GM21447 (cell line): ENCODE measurements around the gene CRNN.

Source experiments
- ATAC-seq: cut with Tn5 transposase; IDR thresholded peaks from one replicate; pipeline ENCODE4 v1.9.1; 2021; ENCODE audit not compliant: unreplicated experiment

CRNN gene

DNA sequence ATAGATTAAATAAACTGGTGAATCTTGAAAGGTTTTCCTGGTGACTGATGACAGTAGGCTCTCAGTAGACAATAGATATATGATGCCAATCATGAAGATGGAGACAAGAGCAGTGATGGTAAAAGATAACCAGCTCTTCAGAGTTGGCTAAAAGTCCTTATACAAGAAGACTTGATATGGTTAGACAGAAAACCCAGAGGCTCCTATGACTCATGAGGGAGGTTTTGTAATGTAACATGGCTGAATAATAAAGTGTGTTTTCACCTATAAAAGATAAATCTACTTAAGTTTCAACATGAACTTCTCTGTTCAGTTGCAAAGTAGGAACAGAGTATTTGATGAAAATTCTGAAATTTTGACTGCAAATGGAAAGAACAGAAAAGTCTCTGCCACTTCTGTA is 12.7 kb upstream of the CRNN start:
- no peak for ATAC-seq

DNA sequence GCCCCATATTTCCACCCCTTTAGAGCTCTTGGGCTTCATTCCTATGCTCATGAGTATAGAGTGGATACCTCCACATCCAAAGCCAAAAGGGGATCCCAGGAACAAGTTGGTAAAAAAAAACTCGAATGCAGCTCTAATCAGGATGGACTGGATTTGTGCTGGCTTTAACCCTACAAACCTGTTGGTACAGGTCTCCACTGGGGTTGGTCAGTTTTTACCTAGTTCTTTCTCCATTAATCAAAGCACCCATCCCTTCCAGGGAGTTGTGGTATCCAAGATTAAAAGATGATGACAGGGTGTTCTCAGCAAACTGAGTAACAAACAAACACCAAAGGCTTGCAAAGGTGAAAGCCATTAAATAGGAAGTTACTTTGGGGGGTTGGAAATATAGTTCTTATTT is 5.9 kb upstream of the CRNN start:
- no peak for ATAC-seq

DNA sequence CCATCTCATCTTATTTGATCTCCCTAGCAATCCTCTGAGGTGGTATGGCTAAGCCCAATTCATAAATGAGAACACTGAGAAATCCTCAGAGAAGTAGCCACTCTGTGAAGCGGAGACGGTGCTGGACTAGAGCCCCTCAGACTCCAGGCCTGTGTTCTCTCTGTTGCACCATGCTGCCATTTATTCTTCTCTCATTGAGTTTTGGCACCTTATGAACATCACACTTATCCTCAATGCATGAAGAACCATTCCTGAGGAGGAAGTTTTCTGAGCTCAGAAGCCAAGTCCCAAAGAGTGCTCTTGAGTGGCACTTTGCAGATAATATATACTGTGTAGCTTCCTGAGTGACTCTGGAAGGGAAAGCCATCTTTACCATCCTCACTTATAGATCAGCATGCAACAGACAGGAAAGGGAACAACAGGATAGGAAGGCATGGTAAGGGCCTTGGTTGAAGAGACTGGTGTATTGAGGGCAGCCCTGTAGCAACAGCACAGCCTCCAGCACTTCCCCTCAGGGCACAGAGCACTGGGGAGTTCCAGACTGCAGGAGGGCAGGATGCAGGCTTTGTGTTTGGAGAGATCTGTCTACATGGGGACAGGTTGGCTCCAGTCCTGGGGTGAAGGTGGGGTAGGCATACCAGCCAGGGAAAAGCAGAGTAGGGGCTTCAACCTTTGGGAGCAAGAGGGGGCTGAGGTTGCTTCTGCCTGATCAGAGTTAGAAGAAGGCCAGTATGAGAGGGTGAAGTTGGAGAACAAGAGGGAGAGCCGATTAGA is 1.6 kb upstream of the CRNN start:
- no peak for ATAC-seq

DNA sequence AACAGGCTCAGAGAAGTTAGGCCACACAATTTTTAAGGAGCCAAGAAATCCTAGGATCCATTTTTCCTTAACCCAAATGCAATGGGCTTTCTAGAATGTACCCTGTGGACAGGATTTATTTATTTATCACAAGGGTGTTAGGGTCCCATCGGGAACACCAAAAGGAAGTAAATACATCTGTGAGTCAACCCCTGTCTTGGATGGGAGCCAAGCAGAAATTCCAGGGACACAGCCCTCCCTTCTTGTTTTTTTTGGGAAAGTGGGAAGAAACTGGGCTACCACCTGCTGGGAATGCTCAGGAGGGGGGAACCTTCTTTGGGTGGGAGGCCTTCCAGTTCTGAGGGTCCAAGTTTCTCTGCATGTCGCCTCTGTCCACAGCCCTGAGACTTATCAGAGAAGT is 1.3 kb downstream of the CRNN start:
- no peak for ATAC-seq

DNA sequence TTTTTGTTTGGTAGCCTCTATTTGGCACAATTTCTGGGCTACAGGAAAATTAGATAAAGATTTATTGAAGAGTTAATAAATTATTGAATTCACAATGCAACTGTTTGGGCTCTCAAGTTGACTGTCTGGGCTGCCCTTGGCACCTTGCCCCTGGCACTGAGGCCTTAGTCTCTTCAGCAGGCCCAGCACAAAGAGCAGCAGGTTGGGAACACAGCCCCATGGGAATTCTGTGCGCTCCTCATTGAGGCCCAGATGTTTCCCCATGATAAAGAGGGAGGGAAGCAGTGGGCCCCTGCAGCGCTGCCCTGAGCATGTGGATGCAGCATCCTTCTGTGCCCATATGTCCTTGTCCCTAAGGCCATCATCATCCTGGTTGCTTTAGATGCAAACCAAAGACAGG is 2.9 kb downstream of the CRNN start:
- ATAC-seq, result no peak

DNA sequence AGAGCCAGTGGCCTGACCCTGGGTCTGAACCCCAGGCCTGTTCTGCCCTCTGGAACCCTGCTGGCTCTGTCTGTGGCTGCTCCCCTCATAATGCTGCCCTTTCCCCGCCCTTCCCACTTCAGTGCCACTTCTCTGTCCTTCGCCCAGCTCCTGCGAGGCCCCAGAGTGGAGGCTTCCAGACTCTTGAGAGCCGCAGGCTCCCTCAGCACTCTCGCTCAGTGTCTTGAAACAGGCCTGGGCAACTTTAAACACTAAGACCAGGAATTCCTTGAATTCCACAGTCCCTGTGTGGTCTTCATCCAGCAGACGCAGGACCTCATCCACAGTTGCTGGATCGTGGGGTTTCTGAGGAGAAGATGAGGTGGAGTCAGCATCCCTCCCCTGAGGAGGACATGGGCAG is 3.5 kb downstream of the CRNN start:
- no peak for ATAC-seq

DNA sequence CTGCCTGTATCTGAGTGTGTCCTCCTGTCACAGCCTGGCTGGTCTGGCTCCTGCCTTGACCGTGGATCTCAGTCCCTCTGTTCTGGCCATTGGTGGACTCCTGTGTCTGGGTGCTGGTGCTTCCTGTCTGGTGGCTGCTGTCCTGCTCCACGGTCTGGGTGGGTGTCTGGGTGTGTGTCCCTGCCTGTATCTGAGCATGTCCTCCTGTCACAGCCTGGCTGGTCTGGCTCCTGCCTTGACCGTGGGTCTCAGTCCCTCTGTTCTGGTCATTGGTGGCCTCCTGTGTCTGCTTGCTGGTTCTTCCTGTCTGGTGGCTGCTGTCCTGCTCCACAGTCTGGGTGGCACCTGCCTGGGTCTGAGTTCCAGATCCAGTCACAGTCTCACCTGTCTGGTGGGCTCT is 4.0 kb downstream of the CRNN start:
- ATAC-seq, result no peak

DNA sequence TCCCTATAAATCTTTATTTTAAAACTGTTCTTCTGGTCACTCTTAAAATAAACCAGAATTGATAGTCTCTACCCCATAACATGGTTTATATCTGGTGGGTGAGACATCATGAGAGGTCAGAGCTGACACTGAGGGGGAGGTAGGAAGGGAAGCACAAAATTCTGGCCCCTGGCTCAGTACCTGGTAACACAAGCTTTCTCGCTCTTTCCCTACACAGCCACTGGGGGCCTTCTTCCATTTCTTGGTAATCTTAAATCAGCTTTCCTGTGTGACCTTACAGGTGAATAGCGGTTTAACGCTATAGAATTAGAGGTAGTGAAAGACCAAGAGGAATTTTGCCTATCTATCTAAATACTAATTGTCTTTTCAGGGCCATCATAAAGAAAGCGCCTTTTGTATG is 5.4 kb downstream of the CRNN start:
- no peak for ATAC-seq

DNA sequence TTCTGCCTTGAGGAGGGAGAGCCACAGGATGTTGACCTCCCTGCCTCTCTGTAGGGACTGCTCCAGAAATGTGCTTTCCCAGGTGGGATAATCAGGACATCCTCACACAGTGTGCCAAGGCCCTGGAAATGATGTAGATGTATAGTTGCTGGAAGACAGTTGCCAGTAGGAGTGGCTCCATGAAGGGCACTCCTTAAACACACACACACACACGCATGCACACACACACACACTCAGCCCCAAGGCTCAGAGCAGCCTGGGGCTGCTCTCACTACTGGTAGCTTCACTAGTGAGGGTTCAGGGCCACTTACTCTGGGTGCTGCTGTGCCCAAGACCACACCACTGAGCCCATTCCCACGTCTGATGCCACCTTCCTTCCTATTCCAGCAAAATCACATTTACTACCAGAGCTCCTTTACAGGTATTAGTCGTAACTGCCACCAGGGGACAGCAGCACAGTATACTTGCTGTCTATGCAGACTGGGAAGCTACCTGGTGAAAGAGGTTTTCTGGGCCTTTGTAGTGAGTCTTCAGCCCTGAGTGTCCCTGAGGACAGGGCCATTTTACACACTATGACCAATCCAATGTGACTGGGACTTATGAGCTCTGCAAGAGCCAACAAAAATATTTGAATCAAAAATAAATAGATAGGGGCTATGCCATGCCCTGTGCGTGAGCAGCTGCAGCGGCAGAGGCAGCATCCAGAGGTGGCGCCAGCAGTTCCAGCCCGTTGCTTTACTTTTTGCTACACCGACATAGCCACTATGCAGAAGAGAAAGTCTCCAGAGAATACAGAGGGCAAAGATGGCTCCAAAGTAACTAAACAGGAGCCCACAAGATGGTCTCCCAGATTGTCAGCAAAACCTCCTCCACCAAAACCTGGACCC is 15.0 kb downstream of the CRNN start:
- no peak for ATAC-seq

DNA sequence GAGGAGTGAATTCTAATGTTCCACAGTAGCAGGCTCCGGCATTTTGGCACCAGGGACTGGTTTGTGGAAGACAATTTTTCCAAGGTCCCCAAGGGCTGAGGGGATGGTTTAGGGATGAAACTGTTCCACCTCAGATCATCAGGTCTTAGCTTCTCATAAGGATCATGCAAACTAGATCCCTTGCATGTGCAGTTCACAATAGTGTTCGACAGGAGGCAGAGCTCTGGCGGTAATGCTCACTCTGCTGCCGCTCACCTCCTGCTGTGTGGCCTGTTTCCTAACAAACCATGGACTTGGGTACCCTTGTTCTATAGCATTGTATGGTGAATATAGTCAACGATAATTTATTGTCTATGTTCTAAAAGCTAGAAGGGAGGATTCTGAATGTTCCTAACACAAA is 16.6 kb downstream of the CRNN start:
- ATAC-seq, result no peak

DNA sequence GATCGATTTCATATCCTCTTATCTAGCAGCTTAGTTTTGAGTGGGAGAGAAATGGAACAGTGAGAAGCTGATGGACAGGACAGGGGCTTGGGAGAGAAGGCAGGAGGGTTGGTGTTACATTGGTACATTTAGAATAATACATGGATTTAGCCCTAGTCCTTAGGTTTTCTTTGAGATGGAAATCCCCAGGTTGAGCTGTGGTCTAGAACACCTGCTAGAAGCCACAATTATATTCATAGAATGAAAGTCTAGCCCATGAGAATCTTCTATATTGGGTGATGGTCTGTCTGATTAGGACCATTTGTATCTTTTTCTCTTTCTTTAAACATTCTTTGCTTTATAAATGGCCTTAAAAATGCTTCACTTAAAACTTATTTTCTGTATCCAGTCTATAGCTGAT is 19.9 kb downstream of the CRNN start:
- ATAC-seq, result no peak

DNA sequence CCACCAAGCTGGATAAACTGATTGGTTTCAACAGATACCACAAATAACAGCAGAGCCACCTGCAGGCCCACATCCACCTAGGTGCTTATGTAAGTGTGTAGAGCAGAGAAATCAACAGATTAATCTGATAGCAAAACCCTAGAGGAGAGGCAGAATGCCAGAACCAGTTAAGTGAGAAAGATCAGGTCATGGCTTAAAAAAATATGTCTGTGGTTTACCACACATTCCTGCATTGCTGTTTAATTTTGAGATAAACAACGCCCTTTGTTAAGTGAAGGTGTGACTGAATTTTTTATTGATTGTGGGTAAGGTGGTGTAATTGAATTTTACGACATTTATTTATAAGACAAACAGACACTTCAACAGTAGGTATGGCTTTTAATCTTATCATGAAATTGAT is 21.2 kb downstream of the CRNN start:
- ATAC-seq, result no peak

DNA sequence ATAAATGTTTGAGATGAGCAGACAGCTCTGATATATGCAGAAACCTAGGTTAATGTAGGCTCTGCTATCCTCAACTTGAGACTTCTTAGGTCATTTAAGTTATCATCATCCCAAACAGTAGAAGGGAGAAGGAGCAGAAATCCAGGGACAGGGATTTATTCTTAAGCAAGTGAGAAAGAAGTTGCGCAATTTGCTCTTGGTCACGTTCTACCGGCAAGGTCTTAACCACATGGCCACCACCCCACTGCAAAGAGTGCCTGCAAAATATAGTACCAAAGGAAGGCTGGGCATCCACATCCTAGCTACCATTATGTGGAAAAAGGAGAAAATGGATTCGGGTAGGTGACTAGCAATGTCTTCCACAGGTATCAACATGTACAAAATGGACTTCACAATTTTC is 25.2 kb downstream of the CRNN start:
- ATAC-seq, result no peak

DNA sequence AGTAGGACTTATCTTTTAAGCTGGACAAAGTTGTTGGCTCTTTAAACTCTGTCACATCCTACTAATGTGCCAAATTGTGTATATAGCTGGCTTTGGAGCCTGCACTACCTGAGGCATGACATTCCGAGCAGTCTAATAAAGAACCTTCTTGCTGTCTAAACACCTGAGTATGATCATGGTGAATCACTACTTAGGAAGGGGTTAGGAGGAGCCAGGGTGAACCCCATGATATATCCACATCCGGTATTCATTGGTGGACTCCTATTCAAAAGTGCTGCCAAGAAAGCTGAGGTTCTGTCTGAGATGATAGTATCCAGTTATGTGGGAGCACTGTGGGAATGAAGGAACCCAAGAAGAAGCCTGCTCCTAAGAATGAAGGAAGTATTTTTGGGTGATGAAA is 27.1 kb downstream of the CRNN start:
- no peak for ATAC-seq

DNA sequence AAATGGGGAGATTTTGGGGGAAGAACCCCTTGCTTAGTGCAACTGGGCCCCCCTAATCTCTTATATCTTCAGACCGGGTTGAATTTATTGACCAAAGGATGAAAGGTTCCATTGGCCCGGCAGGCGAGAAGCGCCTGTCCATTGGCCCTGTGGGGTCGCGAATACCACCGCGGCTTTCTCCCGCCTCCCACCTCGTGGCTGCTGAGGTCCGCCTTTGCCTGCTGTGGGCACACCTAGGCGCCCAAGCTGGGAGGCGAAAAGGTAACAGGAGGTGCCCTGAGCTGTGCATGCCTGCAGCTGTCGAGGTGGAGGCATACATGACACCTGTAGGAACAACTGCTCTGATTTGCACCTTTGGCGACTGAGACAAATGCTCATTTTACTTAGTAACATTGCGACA is 33.1 kb downstream of the CRNN start:
- no peak for ATAC-seq

DNA sequence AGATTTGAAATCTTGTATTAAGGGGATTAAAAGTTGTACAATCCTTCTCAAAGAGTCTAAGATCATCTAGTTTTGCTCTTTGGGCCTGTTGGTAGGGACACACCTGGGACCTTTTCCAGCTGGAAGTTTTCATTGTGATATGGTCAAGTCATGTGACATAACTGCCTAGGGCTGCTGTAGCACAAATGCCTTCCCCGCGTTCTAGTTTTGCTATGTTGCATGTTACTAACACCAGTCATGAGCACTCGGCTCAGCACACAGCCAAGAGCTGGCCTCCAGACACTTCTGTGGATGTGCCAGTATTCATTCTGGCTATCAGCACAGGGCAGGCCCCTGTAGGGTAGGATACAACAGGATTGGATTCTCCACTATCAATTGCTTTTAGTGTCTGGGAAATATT is 39.6 kb downstream of the CRNN start:
- ATAC-seq, result no peak

DNA sequence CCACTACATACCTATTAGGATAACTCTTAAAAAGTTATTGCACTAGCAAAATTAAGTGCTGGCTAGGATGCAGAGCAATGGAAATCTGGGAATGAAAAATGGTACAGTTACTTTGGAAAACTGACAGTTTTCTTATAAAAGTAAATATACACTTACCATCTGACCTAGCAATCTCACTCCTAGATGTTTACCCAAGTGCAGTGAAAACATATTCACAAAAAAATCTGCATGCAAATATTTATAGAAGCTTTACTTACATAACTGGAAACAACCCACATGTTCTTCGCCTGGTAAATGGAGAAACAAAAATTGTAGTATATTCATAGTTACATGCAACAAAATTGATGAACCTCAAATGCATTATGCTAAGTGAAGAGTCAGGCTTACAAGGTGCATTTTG is 41.4 kb downstream of the CRNN start:
- no peak for ATAC-seq

DNA sequence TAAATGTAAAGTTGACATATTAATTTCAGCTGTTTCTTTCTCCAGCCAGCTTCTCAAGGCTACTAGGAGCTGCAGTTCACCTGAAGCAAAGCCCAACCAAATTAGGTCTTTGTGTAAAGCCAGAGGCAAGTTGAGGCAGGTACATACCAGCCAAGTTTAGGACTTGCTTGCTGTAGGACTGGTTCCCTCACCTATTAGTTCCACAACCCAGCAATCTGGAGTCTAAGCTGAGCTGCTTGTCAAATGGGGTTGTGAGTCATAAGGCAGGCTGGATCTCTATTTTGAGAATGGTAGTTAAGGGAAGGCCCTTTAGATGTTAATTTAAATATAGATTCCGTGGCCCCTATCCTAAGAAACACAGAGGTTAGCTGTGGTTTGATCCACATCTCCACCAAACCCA is 46.6 kb downstream of the CRNN start:
- no peak for ATAC-seq

DNA sequence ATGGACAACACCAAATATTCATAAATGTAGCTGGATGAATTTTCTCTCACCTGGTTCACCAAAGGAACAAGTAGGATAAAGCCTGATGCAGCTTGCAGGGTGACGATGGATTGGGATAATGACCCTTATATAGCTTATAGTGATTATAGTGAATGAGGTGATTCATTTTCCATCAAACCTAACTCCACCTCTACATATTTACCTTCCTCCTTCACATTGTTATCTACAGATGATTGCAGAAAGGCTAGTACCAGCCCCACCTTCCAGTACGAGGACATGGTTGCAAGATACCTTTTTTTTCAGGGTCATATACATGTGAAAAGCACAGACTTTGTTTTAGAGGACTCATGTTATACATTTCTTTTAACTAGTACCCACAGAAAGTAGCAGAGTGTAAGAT is 54.2 kb downstream of the CRNN start, which contains the start of gene FLG2:
TSS of gene FLG2 (minus strand) at position 101 of the 400 bp plus-strand sequence. CDS start 1,122 bp downstream, outside the sequence.
- ATAC-seq, result no peak
